GM18868 (cell line): ENCODE measurements around the gene SHQ1.
"Not testable (repeated sequence)": the region's sequence is repeated elsewhere in the genome, so short reads cannot be mapped to it uniquely, and the experiment has no call there.

Source experiments
- ATAC-seq: cut with Tn5 transposase; IDR thresholded peaks from one replicate; pipeline ENCODE4 v1.9.1; 2021; ENCODE audit warnings: mild to moderate bottlenecking, moderate library complexity; ENCODE audit not compliant: unreplicated experiment

The SHQ1 gene

GRCh38 chr3:72803573-72803972 lies 44.7 kb downstream of the SHQ1 start:
- no peak for ATAC-seq

GRCh38 chr3:72802001-72802400 lies 46.2 kb downstream of the SHQ1 start:
- ATAC-seq: no peak

- ATAC-seq: no peak
Measured at GRCh38 chr3:72800869-72801268, 47.4 kb downstream of the SHQ1 start.

GRCh38 chr3:72798552-72799195 lies 49.6 kb downstream of the SHQ1 start:
- no peak for ATAC-seq

- no peak for ATAC-seq
Measured at GRCh38 chr3:72797773-72798543, 50.3 kb downstream of the SHQ1 start.

- no peak for ATAC-seq
Measured at GRCh38 chr3:72794079-72794478, 54.2 kb downstream of the SHQ1 start.

GRCh38 chr3:72791161-72791560 lies 57.1 kb downstream of the SHQ1 start:
- no peak for ATAC-seq

- ATAC-seq: no peak
Measured at GRCh38 chr3:72789786-72790185, 58.5 kb downstream of the SHQ1 start.

- ATAC-seq: not testable (repeated sequence)
Measured at GRCh38 chr3:72788232-72788631, 60.0 kb downstream of the SHQ1 start.

- ATAC-seq: no peak
Measured at GRCh38 chr3:72786668-72787067, 61.6 kb downstream of the SHQ1 start.

GRCh38 chr3:72784226-72784625 lies 64.0 kb downstream of the SHQ1 start:
- no peak for ATAC-seq

- ATAC-seq: no peak
Measured at GRCh38 chr3:72782521-72782920, 65.7 kb downstream of the SHQ1 start.

- no peak for ATAC-seq
Measured at GRCh38 chr3:72769758-72770540, 78.3 kb downstream of the SHQ1 start.

GRCh38 chr3:72768936-72769335 lies 79.3 kb downstream of the SHQ1 start:
- ATAC-seq: no peak

- no peak for ATAC-seq
Measured at GRCh38 chr3:72768481-72768880, 79.8 kb downstream of the SHQ1 start.

- no peak for ATAC-seq
Measured at GRCh38 chr3:72768006-72768441, 80.2 kb downstream of the SHQ1 start.

- ATAC-seq: no peak
Measured at GRCh38 chr3:72766866-72767265, 81.4 kb downstream of the SHQ1 start.

- ATAC-seq: no peak
Measured at GRCh38 chr3:72763751-72764440, 84.3 kb downstream of the SHQ1 start.

- no peak for ATAC-seq
Measured at GRCh38 chr3:72761410-72761809, 86.8 kb downstream of the SHQ1 start.

GRCh38 chr3:72760225-72760624 lies 88.0 kb downstream of the SHQ1 start:
- no peak for ATAC-seq

- peak; percentile 100 for ATAC-seq
Measured at GRCh38 chr3:72756900-72757299, 91.3 kb downstream of the SHQ1 start.
